SH-SY5Y (cell line): ENCODE measurements around the gene NUCKS1.

Experiments
- GATA2 ChIP-seq: IDR thresholded peaks from 2 replicates; pipeline ENCODE4 v1.6.1; 2011; ENCODE audit warnings: mild to moderate bottlenecking, low read depth, low read length
- GATA3 ChIP-seq: IDR thresholded peaks from 2 replicates; pipeline ENCODE4 v1.6.1; 2011; ENCODE audit warnings: low read depth, mild to moderate bottlenecking, low read length, moderate library complexity

GRCh38 chr1:205678286-205679111, 71.5 kb downstream of the NUCKS1 start:
- TF ChIP-seq GATA2 = no peak
- no peak for TF ChIP-seq GATA3
